Liver (tissue), 3 donors: ENCODE data around the gene ZNF330.

Source experiments
- ATF3 ChIP-seq: IDR thresholded peaks from 2 replicates; pipeline ENCODE4 v1.6.1; 2016; ENCODE audit warnings: antibody characterized with exemption
- CTCF ChIP-seq: fragments of 150-350 bp; IDR thresholded peaks from 2 replicates; pipeline ENCODE4 v1.5.1; 2017; ENCODE audit warnings: improper control_type of control experiment, low read depth, low read length; ENCODE audit not compliant: missing input control
- EGR1 ChIP-seq, 2 donors: IDR thresholded peaks; 2 replicates each; pipeline ENCODE4 v1.6.1; 2016 to 2018; ENCODE audit warnings: antibody characterized with exemption in 2 of 2, low read depth in 2 of 2
- FOXA1 ChIP-seq: IDR thresholded peaks from 2 replicates; pipeline ENCODE4 v1.6.1; 2016; ENCODE audit warnings: antibody characterized with exemption
- GABPA ChIP-seq, 2 donors: IDR thresholded peaks in 1 of 2; conservative IDR thresholded peaks in 1 of 2; 2 replicates each; pipeline ENCODE4 v1.6.1; 2016; ENCODE audit warnings: antibody characterized with exemption in 2 of 2, mild to moderate bottlenecking in 1 of 2, moderate library complexity in 1 of 2
- JUND ChIP-seq, 2 donors: IDR thresholded peaks; 2 replicates each; pipeline ENCODE4 v1.6.1; 2016; ENCODE audit warnings: antibody characterized with exemption in 2 of 2
- MAX ChIP-seq: IDR thresholded peaks from 2 replicates; pipeline ENCODE4 v1.6.1; 2016; ENCODE audit warnings: antibody characterized with exemption
- RAD21 ChIP-seq, 2 donors: IDR thresholded peaks; 2 replicates each; pipeline ENCODE4 v1.6.1; 2016; ENCODE audit warnings: antibody characterized with exemption in 2 of 2, mild to moderate bottlenecking in 2 of 2
- REST ChIP-seq: IDR thresholded peaks from 2 replicates; pipeline ENCODE4 v1.6.1; 2016; ENCODE audit warnings: antibody characterized with exemption, mild to moderate bottlenecking
- RXRA ChIP-seq, 2 donors: IDR thresholded peaks; 2 replicates each; pipeline ENCODE4 v1.6.1; 2017 to 2018; ENCODE audit warnings: antibody characterized with exemption in 2 of 2, mild to moderate bottlenecking in 1 of 2
- TAF1 ChIP-seq: conservative IDR thresholded peaks from 2 replicates; pipeline ENCODE4 v1.6.1; 2016; ENCODE audit warnings: antibody characterized with exemption, mild to moderate bottlenecking
- YY1 ChIP-seq: IDR thresholded peaks from 2 replicates; pipeline ENCODE4 v1.6.1; 2016; ENCODE audit warnings: antibody characterized with exemption, mild to moderate bottlenecking
- ZBTB33 ChIP-seq: IDR thresholded peaks from 2 replicates; pipeline ENCODE4 v1.6.1; 2016; ENCODE audit warnings: antibody characterized with exemption
- donor health status: healthy.
- donor health status: healthy.

GRCh38 chr4:141233673-141234072, 13.0 kb downstream of the ZNF330 start:
- no peak for TF ChIP-seq RXRA (IDR thresholded peaks at IDR 0.05)
- TF ChIP-seq ZBTB33 = no peak
- TF ChIP-seq CTCF = no peak
- no peak for TF ChIP-seq GABPA (IDR thresholded peaks at IDR 0.05 in 1 of 2, conservative IDR thresholded peaks at IDR 0.05 in 1 of 2)
- no peak for TF ChIP-seq RAD21 (IDR thresholded peaks at IDR 0.05)
- no peak for TF ChIP-seq JUND (IDR thresholded peaks at IDR 0.05)
- no peak for TF ChIP-seq MAX
- TF ChIP-seq YY1 = no peak
- no peak for TF ChIP-seq ATF3
- no peak for TF ChIP-seq EGR1 (IDR thresholded peaks at IDR 0.05; ENCODE audit: low read depth in 2 of 2)
- no peak for TF ChIP-seq REST
- no peak for TF ChIP-seq FOXA1
- no peak for TF ChIP-seq TAF1
